Esophagus squamous epithelium (tissue), 5 donors: ENCODE results near the gene ARMC5. TPM values are rescaled to one million over a fixed set of nuclear protein-coding genes. Genes with fewer than 3 reads are reported as not detected.

Experiments
- DNase-seq: peaks from one replicate; lab custom pipeline; 2025; lab: John Stamatoyannopoulos, UW
- H3K27ac ChIP-seq, 4 donors: fragments of 200-600 bp; sonication (generic); one replicate each; pipeline ENCODE4 v1.5.1; 2016 to 2019; ENCODE audit warnings: mild to moderate bottlenecking in 1 of 4
- H3K27me3 ChIP-seq, 4 donors: fragments of 200-600 bp; sonication (generic); 1 replicate in 3 of 4; 2 replicates in 1 of 4; pipeline versions ENCODE4 v1.5.1 to v1.6.0; 2017 to 2021; ENCODE audit warnings: antibody characterized with exemption in 1 of 4
- H3K36me3 ChIP-seq, 3 donors: fragments of 200-600 bp; sonication (generic); one replicate each; pipeline ENCODE4 v1.5.1; 2016 to 2019
- H3K4me1 ChIP-seq, 3 donors: fragments of 200-600 bp; sonication (generic); one replicate each; pipeline ENCODE4 v1.5.1; 2017 to 2019
- H3K4me3 ChIP-seq, 4 donors: fragments of 200-600 bp; sonication (generic); 1 replicate in 3 of 4; 2 replicates in 1 of 4; pipeline ENCODE4 v1.5.1; 2016 to 2019; ENCODE audit warnings: mild to moderate bottlenecking in 2 of 4, moderate library complexity in 1 of 4
- H3K9me3 ChIP-seq, 3 donors: fragments of 200-600 bp; sonication (generic); one replicate each; pipeline ENCODE4 v1.5.1; 2016 to 2019
- CTCF ChIP-seq, 6 experiments: fragments of 450-650 bp in 4 of 6; fragments of 200-600 bp in 2 of 6; sonication (generic) in 2 of 6; IDR thresholded peaks; one replicate each; pipeline ENCODE4 v1.5.1; 2016 to 2019; ENCODE audit warnings: antibody characterized with exemption in 6 of 6, mild to moderate bottlenecking in 4 of 6, moderate library complexity in 4 of 6
- POLR2A ChIP-seq, 4 donors: fragments of 450-650 bp; IDR thresholded peaks; one replicate each; pipeline ENCODE4 v1.6.1; 2017; ENCODE audit warnings: antibody characterized with exemption in 4 of 4, mild to moderate bottlenecking in 4 of 4, moderate library complexity in 3 of 4
- whole genome bisulfite sequencing, 2 donors: methylation state at CpG; one replicate each; pipeline ENCODE4 v1.1.5; 2018; 5-methylcytosine and 5-hydroxymethylcytosine counted together
- intact Hi-C: fragments of 100-400 bp; cut with DNase I; formaldehyde crosslinking; loops from one replicate; pipeline ENCODE4 v1.15.0; 2022
- total RNA-seq, 4 donors: library from RNA; depleted of rRNA; stranded (reverse); fragments of >200 nt; gene quantifications; one replicate each; pipeline ENCODE4 v1.1.0, GENCODE V29; 2016
- donor health status: DM: yes; HTN: yes; CAD: no.

Gene ARMC5
- total RNA-seq, 4 donors from 2014 or later, result 5.9 to 14.8 (median 9.7) TPM

GRCh38 chr16:31466381-31466841, 7.1 kb downstream of the ARMC5 start:
- Histone ChIP-seq H3K9me3 (no peaks in the 10 kb centered on the region), H3K36me3 (peaks cover 27 to 61% (median 37%) of the 10 kb centered on the region in 3 donors), H3K27ac (no peak overlapping the region), H3K4me3 (no peak overlapping the region), H3K4me1 (peaks cover 0 to 9% (median 6%) of the 10 kb centered on the region in 3 donors), H3K27me3 (no peaks in the 10 kb centered on the region)
- 92 to 94% methylated on average over 2 to 3 of the region's 18 CpGs for WGBS, 2 donors
- no peak for DNase-seq
- TF ChIP-seq CTCF (IDR thresholded peaks at IDR 0.05) (no peak), POLR2A (IDR thresholded peaks at IDR 0.05) (no peak)
- intact Hi-C loops, result no loop called here

- Histone ChIP-seq H3K9me3 (no peaks in the 10 kb centered on the region), H3K4me3 (no peak overlapping the region), H3K27me3 (peaks cover 0 to 3% (median 0%) of the 10 kb centered on the region in 4 donors), H3K27ac (no peak overlapping the region), H3K4me1 (peaks cover 0 to 17% (median 9%) of the 10 kb centered on the region in 3 donors), H3K36me3 (peaks cover 24 to 53% (median 32%) of the 10 kb centered on the region in 3 donors)
- intact Hi-C loops, result no loop called here
- no peak for TF ChIP-seq POLR2A (IDR thresholded peaks at IDR 0.05)
- no peak for TF ChIP-seq CTCF (IDR thresholded peaks at IDR 0.05)
- 75 to 80% methylated on average over 2 to 5 of the region's 5 CpGs for WGBS, 2 donors
- DNase-seq, result no peak
Measured at GRCh38 chr16:31467151-31467773, 8.0 kb downstream of the ARMC5 start.

GRCh38 chr16:31467858-31468257, 8.6 kb downstream of the ARMC5 start:
- Histone ChIP-seq H3K27me3 (peaks cover 0 to 3% (median 0%) of the 10 kb centered on the region in 4 donors), H3K9me3 (no peaks in the 10 kb centered on the region), H3K36me3 (peaks cover 23 to 47% (median 26%) of the 10 kb centered on the region in 3 donors), H3K4me1 (peaks cover 6 to 23% (median 9%) of the 10 kb centered on the region in 3 donors), H3K4me3 (no peak overlapping the region), H3K27ac (no peak overlapping the region)
- WGBS, 2 donors, result 91 to 92% methylated on average over 5 of the region's 5 CpGs
- no peak for DNase-seq
- TF ChIP-seq CTCF (IDR thresholded peaks at IDR 0.05) (no peak), POLR2A (IDR thresholded peaks at IDR 0.05) (no peak)
- intact Hi-C loops, result no loop called here

- Histone ChIP-seq H3K4me1 (peaks cover 8 to 49% (median 15%) of the 10 kb centered on the region in 3 donors), H3K36me3 (peaks cover 8 to 41% (median 12%) of the 10 kb centered on the region in 3 donors), H3K27ac (peak overlapping the region in 3 of 4 donors; percentile 83 to 94 (median 90)), H3K9me3 (no peaks in the 10 kb centered on the region), H3K27me3 (peaks cover 0 to 3% (median 0%) of the 10 kb centered on the region in 4 donors), H3K4me3 (no peak overlapping the region)
- DNase-seq, result no peak
- intact Hi-C loops, result no loop called here
- TF ChIP-seq CTCF (IDR thresholded peaks at IDR 0.05), result no peak
- no peak for TF ChIP-seq POLR2A (IDR thresholded peaks at IDR 0.05)
- 80 to 85% methylated on average over 3 of the region's 3 CpGs for WGBS, 2 donors
Measured at GRCh38 chr16:31470615-31471014, 11.3 kb downstream of the ARMC5 start.

GRCh38 chr16:31471241-31471874, 12.1 kb downstream of the ARMC5 start:
- intact Hi-C loops, result no loop called here
- no peaks in the 10 kb centered on the region for H3K9me3 ChIP-seq
- peaks cover 16 to 57% (median 22%) of the 10 kb centered on the region in 3 donors for H3K4me1 ChIP-seq
- peak overlapping the region; percentile 42 to 82 (median 64) for H3K4me3 ChIP-seq
- no peak for DNase-seq
- peaks cover under 1 to 41% (median 5%) of the 10 kb centered on the region in 3 donors for H3K36me3 ChIP-seq
- peak overlapping the region; percentile 80 to 94 (median 86) for H3K27ac ChIP-seq
- 47 to 67% methylated on average over 10 to 14 of the region's 15 CpGs for WGBS, 2 donors
- TF ChIP-seq POLR2A (IDR thresholded peaks at IDR 0.05) (no peak), CTCF (IDR thresholded peaks at IDR 0.05) (no peak)
- peaks cover 0 to 7% (median 0%) of the 10 kb centered on the region in 4 donors for H3K27me3 ChIP-seq
